Kidney epithelial cell (primary cell): Measurements from ENCODE around the gene TAS1R3. TPM values are rescaled to one million over a fixed set of nuclear protein-coding genes. Genes with fewer than 3 reads are reported as not detected.

ENCODE experiments used
- DNase-seq: peaks from one replicate; pipeline ENCODE4 v3.0.0-alpha.2; 2010; ENCODE audit warnings: low read depth
- H3K27me3 ChIP-seq: 2 replicates; pipeline ENCODE4 v1.6.0; 2011; ENCODE audit warnings: low read length; ENCODE audit not compliant: control insufficient read depth, insufficient read depth
- H3K36me3 ChIP-seq: 2 replicates; pipeline ENCODE4 v1.5.1; 2011; ENCODE audit warnings: low read length; ENCODE audit not compliant: control insufficient read depth, insufficient read depth
- H3K4me3 ChIP-seq: 2 replicates; pipeline ENCODE4 v1.5.1; 2011; ENCODE audit warnings: low read depth, mild to moderate bottlenecking, control low read depth, low read length
- CTCF ChIP-seq: IDR thresholded peaks from 2 replicates; pipeline ENCODE4 v1.5.1; 2011; ENCODE audit warnings: mild to moderate bottlenecking, moderate library complexity, low read length, control low read depth, inconsistent platforms; ENCODE audit not compliant: insufficient read depth, poor library complexity, severe bottlenecking
- total RNA-seq: library from RNA; depleted of rRNA; stranded (reverse); fragments of >200 nt; gene quantifications from 2 replicates; pipeline ENCODE4 v1.2.3, GENCODE V29; 2015

TAS1R3 gene
- total RNA-seq, 1 donor from 2014 or later, result 0.08 TPM

- Histone ChIP-seq H3K36me3 (no peaks in the 10 kb centered on the region), H3K4me3 (no peak overlapping the region), H3K27me3 (no peaks in the 10 kb centered on the region)
- TF ChIP-seq CTCF, result no peak
- no peak for DNase-seq
These were observed 45.6 kb downstream of the TAS1R3 start for GRCh38 chr1:1376551-1377226.

GRCh38 chr1:1377540-1378205 is 46.6 kb downstream of the TAS1R3 start:
- no peak for DNase-seq
- H3K27me3 ChIP-seq, result no peaks in the 10 kb centered on the region
- H3K4me3 ChIP-seq, result no peak overlapping the region

GRCh38 chr1:1380860-1381259 is 49.8 kb downstream of the TAS1R3 start:
- H3K36me3 ChIP-seq, result peaks cover 1% of the 10 kb centered on the region
- DNase-seq, result no peak
- H3K4me3 ChIP-seq, result no peak overlapping the region
- no peak for TF ChIP-seq CTCF
- no peaks in the 10 kb centered on the region for H3K27me3 ChIP-seq

More at GRCh38 chr1:1377540-1378205, 46.6 kb downstream of the TAS1R3 start:
- TF ChIP-seq CTCF, result no peak
- no peaks in the 10 kb centered on the region for H3K36me3 ChIP-seq

GRCh38 chr1:1381294-1381693 is 50.2 kb downstream of the TAS1R3 start:
- TF ChIP-seq CTCF, result no peak
- Histone ChIP-seq H3K36me3 (peaks cover 1% of the 10 kb centered on the region), H3K4me3 (no peak overlapping the region), H3K27me3 (no peaks in the 10 kb centered on the region)
- DNase-seq, result no peak

Other genes with a start within 250 kb of the TAS1R3 start
- gene C1orf159, start 215.2 kb upstream of the TAS1R3 start, total RNA-seq, result 20.3 and 25.5 TPM in 2 replicates
- gene TTLL10, start 157.4 kb upstream of the TAS1R3 start, total RNA-seq, result 0.27 TPM in 1 of 2 replicates, not detected in the other
- gene TNFRSF18, start 124.7 kb upstream of the TAS1R3 start, total RNA-seq, result 0.67 and 2.1 TPM in 2 replicates
- 0.25 and 3.6 TPM in 2 replicates for gene TNFRSF4, start 117.1 kb upstream of the TAS1R3 start, total RNA-seq
- 146 and 153 TPM in 2 replicates for gene SDF4, start 99.3 kb upstream of the TAS1R3 start, total RNA-seq
- gene B3GALT6, start 99.0 kb upstream of the TAS1R3 start, total RNA-seq, result 43.7 and 48.6 TPM in 2 replicates
- 0.88 and 1.4 TPM in 2 replicates for gene C1QTNF12, start 84.6 kb upstream of the TAS1R3 start, total RNA-seq
- gene UBE2J2, start 57.4 kb upstream of the TAS1R3 start, total RNA-seq, result 65.1 and 78.0 TPM in 2 replicates
- gene SCNN1D, start 50.8 kb upstream of the TAS1R3 start, total RNA-seq, result 0.46 and 0.62 TPM in 2 replicates
- 37.9 and 43.1 TPM in 2 replicates for gene ACAP3, start 23.4 kb upstream of the TAS1R3 start, total RNA-seq
- 45.1 and 59.9 TPM in 2 replicates for gene PUSL1, start 22.7 kb upstream of the TAS1R3 start, total RNA-seq
- gene INTS11, start 6.6 kb upstream of the TAS1R3 start, total RNA-seq, result 94.2 and 123 TPM in 2 replicates
- gene CPTP, start 6.5 kb upstream of the TAS1R3 start, total RNA-seq, result 44.3 and 59.5 TPM in 2 replicates
- gene DVL1, start 18.1 kb downstream of the TAS1R3 start, total RNA-seq, result 87.3 and 101 TPM in 2 replicates
- 106 and 165 TPM in 2 replicates for gene MXRA8, start 27.3 kb downstream of the TAS1R3 start, total RNA-seq
- gene AURKAIP1, start 43.9 kb downstream of the TAS1R3 start, total RNA-seq, result 201 and 204 TPM in 2 replicates
- 134 and 136 TPM in 2 replicates for gene CCNL2, start 68.1 kb downstream of the TAS1R3 start, total RNA-seq
- gene MRPL20, start 76.0 kb downstream of the TAS1R3 start, total RNA-seq, result 134 and 159 TPM in 2 replicates
- gene ANKRD65, start 90.0 kb downstream of the TAS1R3 start, total RNA-seq, result 1.4 and 1.6 TPM in 2 replicates
- 27.6 and 28.3 TPM in 2 replicates for gene VWA1, start 104.4 kb downstream of the TAS1R3 start, total RNA-seq
- gene ATAD3C, start 118.4 kb downstream of the TAS1R3 start, total RNA-seq, result 0.38 and 0.75 TPM in 2 replicates
- gene ATAD3B, start 140.5 kb downstream of the TAS1R3 start, total RNA-seq, result 31.4 and 37.8 TPM in 2 replicates
- gene ATAD3A, start 180.9 kb downstream of the TAS1R3 start, total RNA-seq, result 51.5 and 53.6 TPM in 2 replicates
- gene TMEM240, start 209.3 kb downstream of the TAS1R3 start, total RNA-seq, result 2.8 and 3.9 TPM in 2 replicates
- 69.0 and 87.3 TPM in 2 replicates for gene SSU72, start 243.6 kb downstream of the TAS1R3 start, total RNA-seq